Breast epithelium (tissue), 4 donors: ENCODE measurements around the gene MGP. TPM values are rescaled to one million over a fixed set of nuclear protein-coding genes. Genes with fewer than 3 reads are reported as not detected.

Source experiments
- DNase-seq, 2 donors: peaks; one replicate each; pipeline ENCODE4 v3.0.0-alpha.2; 2019; ENCODE audit warnings: low spot score in 2 of 2
- H3K27ac ChIP-seq, 2 donors: fragments of 200-600 bp; sonication (generic) in 1 of 2; one replicate each; pipeline ENCODE4 v1.5.1; 2016 to 2019; ENCODE audit warnings: mild to moderate bottlenecking in 1 of 2
- H3K27me3 ChIP-seq, 2 donors: fragments of 200-600 bp; sonication (generic) in 1 of 2; one replicate each; pipeline versions ENCODE4 v1.5.1 to v1.6.0; 2017 to 2019; ENCODE audit warnings: control low read depth in 1 of 2, mild to moderate bottlenecking in 1 of 2
- H3K36me3 ChIP-seq: fragments of 200-600 bp; one replicate; pipeline ENCODE4 v1.5.1; 2019
- H3K4me1 ChIP-seq, 2 donors: fragments of 200-600 bp; sonication (generic); one replicate each; pipeline ENCODE4 v1.5.1; 2016 to 2019; ENCODE audit warnings: control low read depth in 1 of 2
- H3K4me3 ChIP-seq, 3 donors: fragments of 200-600 bp; sonication (generic); 1 replicate in 2 of 3; 2 replicates in 1 of 3; pipeline ENCODE4 v1.5.1; 2016 to 2019; ENCODE audit warnings: mild to moderate bottlenecking in 3 of 3, moderate library complexity in 2 of 3
- H3K9me3 ChIP-seq, 2 donors: fragments of 200-600 bp; sonication (generic) in 1 of 2; one replicate each; pipeline ENCODE4 v1.5.1; 2016 to 2019; ENCODE audit warnings: control low read depth in 1 of 2
- POLR2A ChIP-seq: fragments of 450-650 bp; IDR thresholded peaks from one replicate; pipeline ENCODE4 v1.6.1; 2016; ENCODE audit warnings: antibody characterized with exemption, mild to moderate bottlenecking, moderate library complexity
- POLR2AphosphoS5 ChIP-seq, 3 donors: sonication (generic); formaldehyde crosslinking; IDR thresholded peaks; one replicate each; pipeline ENCODE4 v1.6.1; 2017; ENCODE audit warnings: antibody characterized with exemption in 3 of 3
- intact Hi-C: fragments of 100-400 bp; cut with DNase I; formaldehyde crosslinking; loops from one replicate; pipeline ENCODE4 v1.15.1; 2023; ENCODE audit warnings: low total_unique reads
- total RNA-seq, 3 donors: library from RNA; depleted of rRNA; stranded (reverse); fragments of >200 nt; gene quantifications; one replicate each; pipeline ENCODE4 v1.1.0, GENCODE V29; 2016
- TF ChIP-seq, protein P1 (sequence below), 3 donors: fragments of 450-650 bp; IDR thresholded peaks; one replicate each; pipeline ENCODE4 v1.5.1; 2016 to 2017; ENCODE audit warnings: antibody characterized with exemption in 3 of 3, mild to moderate bottlenecking in 3 of 3, moderate library complexity in 3 of 3

The MGP gene
- total RNA-seq, 3 donors from 2014 or later: 330 to 5,040 (median 1,381) TPM

GRCh38 chr12:14874882-14875281 lies 10.8 kb downstream of the MGP start:
- no peak overlapping the region for H3K27ac ChIP-seq
- H3K4me3 ChIP-seq: no peak overlapping the region
- H3K4me1 ChIP-seq: no peaks in the 10 kb centered on the region
- TF ChIP-seq, protein P1, sequence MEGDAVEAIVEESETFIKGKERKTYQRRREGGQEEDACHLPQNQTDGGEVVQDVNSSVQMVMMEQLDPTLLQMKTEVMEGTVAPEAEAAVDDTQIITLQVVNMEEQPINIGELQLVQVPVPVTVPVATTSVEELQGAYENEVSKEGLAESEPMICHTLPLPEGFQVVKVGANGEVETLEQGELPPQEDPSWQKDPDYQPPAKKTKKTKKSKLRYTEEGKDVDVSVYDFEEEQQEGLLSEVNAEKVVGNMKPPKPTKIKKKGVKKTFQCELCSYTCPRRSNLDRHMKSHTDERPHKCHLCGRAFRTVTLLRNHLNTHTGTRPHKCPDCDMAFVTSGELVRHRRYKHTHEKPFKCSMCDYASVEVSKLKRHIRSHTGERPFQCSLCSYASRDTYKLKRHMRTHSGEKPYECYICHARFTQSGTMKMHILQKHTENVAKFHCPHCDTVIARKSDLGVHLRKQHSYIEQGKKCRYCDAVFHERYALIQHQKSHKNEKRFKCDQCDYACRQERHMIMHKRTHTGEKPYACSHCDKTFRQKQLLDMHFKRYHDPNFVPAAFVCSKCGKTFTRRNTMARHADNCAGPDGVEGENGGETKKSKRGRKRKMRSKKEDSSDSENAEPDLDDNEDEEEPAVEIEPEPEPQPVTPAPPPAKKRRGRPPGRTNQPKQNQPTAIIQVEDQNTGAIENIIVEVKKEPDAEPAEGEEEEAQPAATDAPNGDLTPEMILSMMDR (IDR thresholded peaks at IDR 0.05): no peak
- TF ChIP-seq POLR2AphosphoS5 (IDR thresholded peaks at IDR 0.05) (no peak), POLR2A (no peak)
- intact Hi-C loops: no loop called here
- DNase-seq: no peak
- H3K36me3 ChIP-seq: no peaks in the 10 kb centered on the region
- H3K9me3 ChIP-seq: no peaks in the 10 kb centered on the region
- no peaks in the 10 kb centered on the region for H3K27me3 ChIP-seq

GRCh38 chr12:14873440-14874185 lies 12.0 kb downstream of the MGP start:
- intact Hi-C loops: no loop called here
- DNase-seq: no peak
- TF ChIP-seq POLR2A (no peak), POLR2AphosphoS5 (IDR thresholded peaks at IDR 0.05) (no peak)
- TF ChIP-seq, protein P1 (IDR thresholded peaks at IDR 0.05): no peak
- no peaks in the 10 kb centered on the region for H3K27me3 ChIP-seq
- H3K36me3 ChIP-seq: no peaks in the 10 kb centered on the region
- H3K27ac ChIP-seq: no peak overlapping the region
- no peak overlapping the region for H3K4me3 ChIP-seq
- H3K9me3 ChIP-seq: no peaks in the 10 kb centered on the region
- H3K4me1 ChIP-seq: no peaks in the 10 kb centered on the region

GRCh38 chr12:14871886-14872285 lies 13.8 kb downstream of the MGP start:
- H3K4me1 ChIP-seq: no peaks in the 10 kb centered on the region
- no peak for TF ChIP-seq POLR2A
- TF ChIP-seq, protein P1 (IDR thresholded peaks at IDR 0.05): no peak
- no peak for TF ChIP-seq POLR2AphosphoS5 (IDR thresholded peaks at IDR 0.05)
- no peaks in the 10 kb centered on the region for H3K27me3 ChIP-seq

DNA sequence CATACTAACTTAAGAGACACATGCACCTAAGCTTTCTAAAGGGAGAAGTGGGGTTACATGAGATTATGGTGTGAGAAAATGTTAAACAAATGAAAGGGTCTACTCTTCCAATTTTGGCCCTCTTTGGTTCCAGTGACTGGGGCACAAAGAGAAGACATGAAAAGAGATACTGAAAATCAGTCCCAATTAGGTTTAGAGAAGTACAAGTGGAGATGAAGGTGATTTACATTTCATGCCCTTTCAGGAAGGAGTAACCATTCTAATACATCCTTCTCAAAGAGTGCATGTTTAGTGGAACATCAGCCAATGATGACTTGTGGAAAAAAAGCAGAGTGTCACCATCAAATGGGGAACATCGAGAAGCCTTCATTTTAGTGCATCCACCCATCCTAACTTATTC lies 14.4 kb downstream of the MGP start:
- Histone ChIP-seq H3K4me1 (no peaks in the 10 kb centered on the region), H3K36me3 (no peaks in the 10 kb centered on the region), H3K4me3 (no peak overlapping the region), H3K9me3 (peaks cover 0 to 4% of the 10 kb centered on the region in 2 donors), H3K27me3 (no peaks in the 10 kb centered on the region), H3K27ac (no peak overlapping the region)
- no peak for DNase-seq
- TF ChIP-seq POLR2A (no peak), POLR2AphosphoS5 (IDR thresholded peaks at IDR 0.05) (no peak)
- TF ChIP-seq, protein P1 (IDR thresholded peaks at IDR 0.05): no peak
- intact Hi-C loops: no loop called here

More at GRCh38 chr12:14871886-14872285, 13.8 kb downstream of the MGP start:
- intact Hi-C loops: no loop called here
- Histone ChIP-seq H3K4me3 (no peak overlapping the region), H3K27ac (no peak overlapping the region), H3K36me3 (no peaks in the 10 kb centered on the region), H3K9me3 (peaks cover 0 to 2% of the 10 kb centered on the region in 2 donors)
- DNase-seq: no peak

DNA sequence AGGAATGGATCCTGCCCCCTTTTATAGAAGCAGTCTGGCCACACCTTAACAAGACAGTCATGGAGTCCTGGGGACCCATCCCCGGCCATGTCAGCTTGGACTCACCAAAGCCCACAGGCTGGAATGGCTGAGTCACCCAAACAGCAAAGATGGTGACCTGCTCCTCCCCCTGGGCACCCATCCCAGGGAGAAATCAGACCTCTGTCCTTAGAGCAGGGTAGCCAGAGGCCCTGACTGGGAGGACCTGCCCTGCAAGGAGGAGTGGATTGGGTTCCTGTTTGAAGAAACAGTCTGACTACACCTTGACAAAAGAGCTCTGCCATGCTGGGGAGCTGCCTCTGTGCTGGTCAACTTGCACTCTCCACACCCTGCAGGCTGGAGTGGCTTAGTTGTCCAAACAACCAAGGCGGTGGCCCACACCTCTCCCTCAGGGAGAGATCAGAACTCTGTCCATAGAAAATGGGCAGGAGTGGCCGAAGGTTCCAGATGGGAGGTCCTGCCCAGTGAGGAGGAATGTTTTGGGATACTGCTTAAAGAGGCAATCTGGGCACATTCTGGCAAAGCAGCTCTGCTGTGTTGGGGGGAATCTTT lies 16.6 kb downstream of the MGP start:
- H3K9me3 ChIP-seq: peaks cover 0 to 4% of the 10 kb centered on the region in 2 donors
- H3K27ac ChIP-seq: no peak overlapping the region
- intact Hi-C loops: no loop called here
- TF ChIP-seq POLR2A (no peak), POLR2AphosphoS5 (IDR thresholded peaks at IDR 0.05) (no peak)
- TF ChIP-seq, protein P1 (IDR thresholded peaks at IDR 0.05): no peak
- H3K4me3 ChIP-seq: no peak overlapping the region
- H3K4me1 ChIP-seq: no peaks in the 10 kb centered on the region
- no peak for DNase-seq
- no peaks in the 10 kb centered on the region for H3K36me3 ChIP-seq
- H3K27me3 ChIP-seq: no peaks in the 10 kb centered on the region
